GM23248 (cell line): ENCODE results near the gene CCDC136. TPM values are rescaled to one million over a fixed set of nuclear protein-coding genes. Genes with fewer than 3 reads are reported as not detected.

Experiments used
- DNase-seq: peaks from one replicate; pipeline ENCODE4 v3.0.0-alpha.2; 2015
- H2AFZ ChIP-seq: fragments of 200-600 bp; sonication (generic); 2 replicates; pipeline ENCODE4 v1.6.1; 2016; ENCODE audit warnings: antibody characterized with exemption
- H3F3A ChIP-seq: fragments of 200-600 bp; sonication (generic); 2 replicates; pipeline ENCODE4 v1.6.1; 2016; ENCODE audit warnings: mild to moderate bottlenecking, antibody characterized with exemption, mixed run types; ENCODE audit not compliant: insufficient read depth
- H3K27ac ChIP-seq: fragments of 200-600 bp; sonication (generic); 2 replicates; pipeline ENCODE4 v1.5.1; 2016; ENCODE audit warnings: mild to moderate bottlenecking
- H3K27me3 ChIP-seq: fragments of 200-600 bp; sonication (generic); replicated peaks from 2 replicates; pipeline ENCODE4 v1.6.1; 2016; ENCODE audit warnings: mild to moderate bottlenecking; ENCODE audit not compliant: insufficient read depth
- H3K36me3 ChIP-seq: fragments of 200-600 bp; sonication (generic); 2 replicates; pipeline ENCODE4 v1.6.1; 2016; ENCODE audit warnings: low read depth, mild to moderate bottlenecking
- H3K4me1 ChIP-seq: fragments of 200-600 bp; sonication (generic); 2 replicates; pipeline ENCODE4 v1.6.1; 2016; ENCODE audit warnings: mild to moderate bottlenecking; ENCODE audit not compliant: insufficient read depth
- H3K4me2 ChIP-seq: fragments of 200-600 bp; sonication (generic); one replicate; pipeline ENCODE4 v1.6.1; 2016; ENCODE audit warnings: mild to moderate bottlenecking; ENCODE audit not compliant: unreplicated experiment
- H3K4me3 ChIP-seq: fragments of 200-600 bp; sonication (generic); 2 replicates; pipeline ENCODE4 v1.5.1; 2016; ENCODE audit warnings: mild to moderate bottlenecking
- H3K79me2 ChIP-seq: fragments of 200-600 bp; sonication (generic); 2 replicates; pipeline ENCODE4 v1.6.1; 2016; ENCODE audit warnings: mild to moderate bottlenecking; ENCODE audit not compliant: insufficient read depth
- H3K9ac ChIP-seq: fragments of 200-600 bp; sonication (generic); 2 replicates; pipeline ENCODE4 v1.6.1; 2016; ENCODE audit warnings: mild to moderate bottlenecking
- H3K9me2 ChIP-seq: fragments of 200-600 bp; sonication (generic); 2 replicates; pipeline ENCODE4 v1.6.1; 2016; ENCODE audit warnings: mixed run types, mild to moderate bottlenecking, moderate library complexity; ENCODE audit not compliant: insufficient read depth
- H3K9me3 ChIP-seq: fragments of 200-600 bp; sonication (generic); one replicate; pipeline ENCODE4 v1.6.1; 2017; ENCODE audit warnings: low read depth
- H4K20me1 ChIP-seq: fragments of 200-600 bp; sonication (generic); 2 replicates; pipeline ENCODE4 v1.6.0; 2016; ENCODE audit not compliant: insufficient read depth
- EZH2 ChIP-seq: fragments of 200-600 bp; sonication (generic); IDR thresholded peaks from 2 replicates; pipeline ENCODE4 v1.6.1; 2018; ENCODE audit warnings: antibody characterized with exemption, mild to moderate bottlenecking; ENCODE audit not compliant: insufficient read depth, poor library complexity, severe bottlenecking
- EZH2phosphoT487 ChIP-seq: fragments of 200-600 bp; sonication (generic); IDR thresholded peaks from 2 replicates; pipeline ENCODE4 v1.6.1; 2018; ENCODE audit warnings: antibody characterized with exemption, moderate library complexity, mild to moderate bottlenecking, low read depth; ENCODE audit not compliant: insufficient read depth
- WGBS, 2 experiments: methylation state at CpG; one replicate each; pipeline ENCODE4 v1.1.6; 2015 to 2017; ENCODE audit warnings: low lambda C conversion rate in 2 of 2, low coverage in 1 of 2; ENCODE audit errors: missing lambda C conversion rate in 2 of 2; 5-methylcytosine and 5-hydroxymethylcytosine counted together
- in situ Hi-C: fragments of 300-500 bp; cut with MboI; formaldehyde crosslinking; loops from 2 replicates; pipeline ENCODE4 v1.15.0; 2020
- polyA plus RNA-seq: library from polyadenylated mRNA; unstranded; fragments of >200 nt; fragmentation: Nextera tagmentation; extraction: Ambion mirVana; gene quantifications from 2 replicates; pipeline ENCODE4 v1.2.1, GENCODE V29; 2016
- total RNA-seq: library from RNA; depleted of rRNA; stranded (reverse); fragments of >200 nt; shearing (Covaris generic); gene quantifications from 2 replicates; pipeline ENCODE4 v1.2.3, GENCODE V29; 2014

CCDC136 gene
- total and polyA plus RNA-seq, 2 experiments from 2014 or later: 3.1 to 3.9 TPM

DNA sequence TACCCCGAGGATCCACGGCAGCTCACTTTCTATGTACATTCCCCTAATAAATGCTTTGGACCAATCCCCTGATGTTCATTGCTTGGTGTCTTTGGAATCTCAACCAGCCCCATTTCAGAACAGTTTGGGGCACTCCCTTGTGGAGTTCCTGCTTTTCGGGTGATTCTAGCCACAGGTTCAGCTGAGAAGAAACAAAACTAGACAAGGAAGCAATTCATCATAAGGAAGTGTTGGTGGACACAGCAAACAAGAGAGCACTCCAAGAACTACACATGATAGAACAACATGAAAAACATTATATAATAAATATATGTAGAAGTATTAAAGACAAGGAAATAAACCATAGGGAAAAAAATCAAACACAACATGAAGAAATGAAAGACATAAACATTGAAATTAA lies 6.0 kb upstream of the CCDC136 start:
- Histone ChIP-seq H4K20me1 (no peaks in the 10 kb centered on the region), H3K79me2 (no peaks in the 10 kb centered on the region), H3K4me3 (no peak overlapping the region), H3K27ac (no peak overlapping the region), H3K4me2 (no peak overlapping the region), H3K9me2 (no peaks in the 10 kb centered on the region), H2AFZ (no peak overlapping the region), H3K27me3 (no peaks in the 10 kb centered on the region), H3K36me3 (no peaks in the 10 kb centered on the region), H3F3A (peaks cover 32% of the 10 kb centered on the region), H3K9me3 (no peaks in the 10 kb centered on the region), H3K4me1 (peaks cover 15% of the 10 kb centered on the region), H3K9ac (no peak overlapping the region)
- in situ Hi-C loops: no loop called here
- 79 to 86% methylated on average over 3 of the region's 3 CpGs for WGBS, 2 experiments
- TF ChIP-seq EZH2phosphoT487 (no peak), EZH2 (no peak)
- no peak for DNase-seq

DNA sequence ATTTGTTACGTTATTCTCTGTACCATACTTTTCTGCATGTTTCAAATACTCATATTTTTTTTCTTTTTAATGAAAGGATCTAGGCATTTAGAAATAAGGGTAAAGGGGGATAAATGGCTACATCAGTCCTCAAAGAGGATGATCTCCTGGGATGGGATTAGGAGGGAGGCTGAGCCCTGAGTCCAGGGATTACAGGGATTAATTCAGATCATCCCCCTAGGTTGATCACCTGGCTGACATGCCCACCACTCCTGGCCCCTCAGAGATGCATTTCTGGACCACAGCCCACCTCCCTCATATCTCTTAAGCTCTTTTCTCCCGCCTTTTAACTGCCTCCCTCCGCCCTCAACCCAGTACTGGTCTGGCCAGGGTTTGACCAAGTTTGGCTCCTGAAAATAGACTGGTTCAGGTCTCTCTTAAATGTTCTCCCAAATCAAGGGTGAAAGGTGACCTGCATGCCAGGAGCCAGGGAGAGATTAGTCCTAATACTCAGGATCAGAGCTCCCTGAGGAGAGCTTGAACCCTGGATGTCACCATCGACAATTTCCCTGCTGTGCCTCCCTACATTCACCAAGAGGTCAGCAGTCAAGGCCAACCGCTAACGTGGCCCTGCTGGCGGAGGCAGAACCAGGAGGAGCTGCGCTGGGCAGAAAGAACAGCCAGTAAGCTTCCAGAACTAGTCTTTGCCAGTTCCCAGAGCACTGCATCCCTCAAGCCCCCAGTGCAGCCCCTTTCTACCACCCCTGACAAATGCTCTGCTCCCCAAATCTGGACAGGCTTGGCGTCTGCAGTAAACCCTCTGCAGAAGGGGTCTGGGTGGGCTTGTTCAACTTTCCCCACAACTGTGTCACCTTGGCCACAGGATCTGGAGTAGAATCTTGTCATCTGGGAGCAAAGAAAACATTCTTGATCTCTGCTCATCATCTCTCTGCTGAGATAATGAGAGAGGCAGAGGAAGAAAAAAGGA lies 3.0 kb upstream of the CCDC136 start:
- in situ Hi-C loops: no loop called here
- Histone ChIP-seq H3K9me3 (no peaks in the 10 kb centered on the region), H4K20me1 (no peaks in the 10 kb centered on the region), H3K27me3 (no peaks in the 10 kb centered on the region), H3K36me3 (no peaks in the 10 kb centered on the region), H3K27ac (no peak overlapping the region), H3K4me3 (no peak overlapping the region), H2AFZ (no peak overlapping the region), H3K79me2 (no peaks in the 10 kb centered on the region), H3F3A (peaks cover 8% of the 10 kb centered on the region; the same call in 1 of the 2 replicates), H3K9me2 (no peaks in the 10 kb centered on the region), H3K4me2 (no peak overlapping the region), H3K9ac (no peak overlapping the region), H3K4me1 (no peaks in the 10 kb centered on the region; the same call in 1 of the 2 replicates)
- TF ChIP-seq EZH2 (no peak), EZH2phosphoT487 (no peak)
- DNase-seq: no peak
- WGBS, 2 experiments: 79 to 80% methylated on average over 9 of the region's 9 CpGs

DNA sequence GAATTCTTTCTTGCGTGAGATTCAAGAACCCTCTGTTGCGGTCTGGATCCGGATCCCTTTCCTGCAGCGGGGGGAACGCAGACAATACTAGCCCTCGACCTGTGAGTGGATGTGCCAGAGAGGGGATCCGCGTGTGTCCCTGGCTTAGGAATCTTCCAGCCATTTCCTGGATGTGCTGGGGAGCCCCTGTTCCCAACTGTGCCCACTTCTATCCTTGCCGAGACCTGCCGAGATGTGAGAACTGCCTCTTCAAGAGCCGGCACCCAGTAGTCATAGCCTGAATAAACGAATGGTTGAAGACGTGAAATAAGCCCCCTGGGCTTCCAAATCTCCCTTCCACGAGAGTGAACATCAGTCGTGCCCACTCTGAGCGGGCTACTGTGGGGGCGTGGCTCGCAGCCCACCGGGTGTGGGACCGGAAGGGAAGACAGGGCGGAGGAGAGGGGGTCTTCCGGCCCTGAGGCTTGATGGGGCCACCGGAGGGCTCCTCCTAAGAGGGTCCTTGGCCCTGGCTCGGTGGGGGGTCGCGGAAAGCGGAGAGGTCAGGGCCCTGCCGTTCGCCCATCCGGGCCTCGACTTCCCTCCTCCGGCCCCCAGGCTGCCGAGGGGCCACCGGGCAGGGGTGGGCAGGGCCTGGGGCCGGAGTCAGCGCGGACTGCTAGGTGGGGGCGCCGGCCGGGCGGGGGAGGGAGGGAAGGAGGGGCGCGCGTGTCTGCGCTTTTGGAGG lies 1.3 kb upstream of the CCDC136 start:
- H3K9me2 ChIP-seq: no peaks in the 10 kb centered on the region
- H4K20me1 ChIP-seq: no peaks in the 10 kb centered on the region
- in situ Hi-C loops: no loop called here
- H3K4me3 ChIP-seq: peak overlapping the region; percentile 75
- H3K9me3 ChIP-seq: no peaks in the 10 kb centered on the region
- H3K79me2 ChIP-seq: no peaks in the 10 kb centered on the region
- H3K27ac ChIP-seq: no peak overlapping the region
- H3K4me2 ChIP-seq: peak overlapping the region; percentile 78
- peaks cover 9% of the 10 kb centered on the region; the same call in 1 of the 2 replicates for H3F3A ChIP-seq
- DNase-seq: no peak
- H3K36me3 ChIP-seq: no peaks in the 10 kb centered on the region
- H3K4me1 ChIP-seq: no peaks in the 10 kb centered on the region
- peak overlapping the region; percentile 65 for H3K9ac ChIP-seq
- peak overlapping the region; percentile 84 for H2AFZ ChIP-seq
- 16 to 20% methylated on average over 29 to 44 of the region's 45 CpGs for WGBS, 2 experiments
- no peak for TF ChIP-seq EZH2
- no peak for TF ChIP-seq EZH2phosphoT487
- no peaks in the 10 kb centered on the region for H3K27me3 ChIP-seq

DNA sequence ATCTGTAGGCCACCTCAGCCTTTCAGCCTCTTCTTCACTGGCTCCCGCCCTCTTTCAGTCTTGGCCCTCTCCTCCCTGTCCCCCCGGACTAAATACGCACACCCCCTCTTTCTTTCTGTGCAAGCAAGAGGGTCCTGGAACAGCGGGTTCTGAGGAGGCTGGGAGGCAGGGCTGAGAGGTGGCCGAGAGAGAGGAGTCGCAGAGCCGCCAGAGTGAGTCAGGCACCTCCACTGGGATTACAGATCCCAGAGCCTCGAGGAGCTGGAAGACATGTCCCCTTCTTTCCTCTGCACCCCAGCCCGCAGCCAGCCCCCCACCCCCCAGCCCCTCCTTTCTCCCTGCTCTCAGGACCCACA lies 182 bp downstream of the CCDC136 start:
- in situ Hi-C loops: no loop called here
- TF ChIP-seq EZH2phosphoT487 (no peak), EZH2 (no peak)
- no peaks in the 10 kb centered on the region for H3K79me2 ChIP-seq
- peaks cover 8% of the 10 kb centered on the region; the same call in 1 of the 2 replicates for H3K4me1 ChIP-seq
- H2AFZ ChIP-seq: peak overlapping the region; percentile 84
- H4K20me1 ChIP-seq: no peaks in the 10 kb centered on the region
- peak overlapping the region; percentile 78 for H3K4me2 ChIP-seq
- H3K4me3 ChIP-seq: peak overlapping the region; percentile 75
- no peaks in the 10 kb centered on the region for H3K9me2 ChIP-seq
- H3K36me3 ChIP-seq: no peaks in the 10 kb centered on the region
- no peaks in the 10 kb centered on the region for H3K9me3 ChIP-seq
- H3K9ac ChIP-seq: peak overlapping the region; percentile 65
- DNase-seq: peak; percentile 64
- H3K27ac ChIP-seq: no peak overlapping the region
- H3K27me3 ChIP-seq: no peaks in the 10 kb centered on the region
- 23 to 30% methylated on average over 4 to 9 of the region's 9 CpGs for WGBS, 2 experiments
- peaks cover 18% of the 10 kb centered on the region; the same call in 1 of the 2 replicates for H3F3A ChIP-seq
